ENCODE results near the gene CACNA1A.

CACNA1A gene

GRCh38 chr19:13334801-13335481 is 171.3 kb downstream of the CACNA1A start:
- no peak for DNase-seq (ENCODE audit: low read depth)
- H3K4me3 ChIP-seq (ENCODE audit: low read depth, low read length) = no peak overlapping the region

- no peak for DNase-seq (ENCODE audit: low read depth)
- no peak overlapping the region for H3K4me3 ChIP-seq (ENCODE audit: low read depth, low read length)
Observed at GRCh38 chr19:13330285-13330684, 176.0 kb downstream of the CACNA1A start.

GRCh38 chr19:13329766-13330165 is 176.5 kb downstream of the CACNA1A start:
- no peak overlapping the region for H3K4me3 ChIP-seq (ENCODE audit: low read depth, low read length)
- DNase-seq (ENCODE audit: low read depth) = no peak

GRCh38 chr19:13328241-13328640 is 178.0 kb downstream of the CACNA1A start:
- no peak overlapping the region for H3K4me3 ChIP-seq (ENCODE audit: low read depth, low read length)
- DNase-seq (ENCODE audit: low read depth) = no peak

GRCh38 chr19:13319526-13319925 is 186.8 kb downstream of the CACNA1A start:
- DNase-seq (ENCODE audit: low read depth) = no peak
- no peak overlapping the region for H3K4me3 ChIP-seq (ENCODE audit: low read depth, low read length)

GRCh38 chr19:13318190-13318589 is 188.1 kb downstream of the CACNA1A start:
- H3K4me3 ChIP-seq (ENCODE audit: low read depth, low read length) = no peak overlapping the region
- no peak for DNase-seq (ENCODE audit: low read depth)

GRCh38 chr19:13315495-13315894 is 190.8 kb downstream of the CACNA1A start:
- DNase-seq (ENCODE audit: low read depth) = no peak
- no peak overlapping the region for H3K4me3 ChIP-seq (ENCODE audit: low read depth, low read length)

- H3K4me3 ChIP-seq (ENCODE audit: low read depth, low read length) = no peak overlapping the region
Observed at GRCh38 chr19:13314761-13315160, 191.5 kb downstream of the CACNA1A start.

GRCh38 chr19:13313875-13314274 is 192.4 kb downstream of the CACNA1A start:
- DNase-seq (ENCODE audit: low read depth) = no peak
- no peak overlapping the region for H3K4me3 ChIP-seq (ENCODE audit: low read depth, low read length)

More at GRCh38 chr19:13314761-13315160, 191.5 kb downstream of the CACNA1A start:
- DNase-seq (ENCODE audit: low read depth) = no peak

GRCh38 chr19:13309864-13310263 is 196.4 kb downstream of the CACNA1A start:
- no peak overlapping the region for H3K4me3 ChIP-seq (ENCODE audit: low read depth, low read length)
- no peak for DNase-seq (ENCODE audit: low read depth)

GRCh38 chr19:13303381-13304129 is 202.7 kb downstream of the CACNA1A start:
- no peak for DNase-seq (ENCODE audit: low read depth)
- no peak overlapping the region for H3K4me3 ChIP-seq (ENCODE audit: low read depth, low read length)

GRCh38 chr19:13302526-13303270 is 203.6 kb downstream of the CACNA1A start:
- no peak for DNase-seq (ENCODE audit: low read depth)
- H3K4me3 ChIP-seq (ENCODE audit: low read depth, low read length) = no peak overlapping the region

GRCh38 chr19:13301627-13302334 is 204.5 kb downstream of the CACNA1A start:
- DNase-seq (ENCODE audit: low read depth) = no peak
- H3K4me3 ChIP-seq (ENCODE audit: low read depth, low read length) = no peak overlapping the region

- H3K4me3 ChIP-seq (ENCODE audit: low read depth, low read length) = no peak overlapping the region
- no peak for DNase-seq (ENCODE audit: low read depth)
Observed at GRCh38 chr19:13300421-13301030, 205.8 kb downstream of the CACNA1A start.

- no peak for DNase-seq (ENCODE audit: low read depth)
- H3K4me3 ChIP-seq (ENCODE audit: low read depth, low read length) = no peak overlapping the region
Observed at GRCh38 chr19:13299838-13300237, 206.4 kb downstream of the CACNA1A start.

GRCh38 chr19:13298565-13299481 is 207.5 kb downstream of the CACNA1A start:
- DNase-seq (ENCODE audit: low read depth) = no peak
- peak overlapping the region; percentile 24 for H3K4me3 ChIP-seq (ENCODE audit: low read depth, low read length)

- H3K4me3 ChIP-seq (ENCODE audit: low read depth, low read length) = no peak overlapping the region
- DNase-seq (ENCODE audit: low read depth) = no peak
Observed at GRCh38 chr19:13297023-13297422, 209.3 kb downstream of the CACNA1A start.

GRCh38 chr19:13294812-13295567 is 211.3 kb downstream of the CACNA1A start:
- DNase-seq (ENCODE audit: low read depth) = no peak
- H3K4me3 ChIP-seq (ENCODE audit: low read depth, low read length) = no peak overlapping the region
